ENCODE data around the gene CCDC86. TPM values are rescaled to one million over a fixed set of nuclear protein-coding genes. Genes with fewer than 3 reads are reported as not detected.

CCDC86 gene
- total and polyA plus RNA-seq, 9 of the 15 experiments (the other 6 are each of a cell fraction or from before 2014, with no cell fraction given) = 4.6 to 102 (median 25.2) TPM

DNA sequence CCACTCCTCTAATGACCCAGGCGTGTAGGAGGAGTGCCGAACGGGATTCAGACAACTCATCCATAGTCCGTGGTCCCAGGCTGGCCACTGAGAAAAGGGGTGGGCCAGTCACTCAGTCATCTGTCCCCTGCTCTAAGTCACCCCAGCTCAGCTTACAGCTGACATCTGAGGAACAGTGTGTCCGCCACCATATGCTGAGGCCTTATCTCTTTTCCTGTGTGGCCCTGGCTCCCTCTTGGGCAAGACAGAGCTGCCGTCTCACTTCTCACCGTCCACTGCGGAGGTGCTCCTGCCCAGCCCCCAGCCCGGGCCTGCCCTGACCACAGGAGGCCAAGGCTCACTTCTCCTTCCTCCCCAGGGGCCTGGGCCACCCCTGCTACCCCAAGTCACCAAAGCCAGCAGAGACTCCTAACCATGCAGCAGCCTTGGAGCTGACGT, 6.8 kb downstream of the CCDC86 start (continued):
- TF ChIP-seq, protein P1, sequence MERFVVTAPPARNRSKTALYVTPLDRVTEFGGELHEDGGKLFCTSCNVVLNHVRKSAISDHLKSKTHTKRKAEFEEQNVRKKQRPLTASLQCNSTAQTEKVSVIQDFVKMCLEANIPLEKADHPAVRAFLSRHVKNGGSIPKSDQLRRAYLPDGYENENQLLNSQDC (CRISPR knock-in tag; IDR thresholded peaks at IDR 0.05) = no peak
- TF ChIP-seq SIN3A (IDR thresholded peaks at IDR 0.05; ENCODE audit: borderline replicate concordance in 2 of 2, control insufficient read depth in 1 of 2, low read depth in 2 of 2, low read length in 2 of 2) = no peak
- TF ChIP-seq BHLHE40 (IDR thresholded peaks at IDR 0.05; ENCODE audit: low read length) = peak; percentile 42; the same call in 1 of the 2 replicates
- TF ChIP-seq, protein P2, sequence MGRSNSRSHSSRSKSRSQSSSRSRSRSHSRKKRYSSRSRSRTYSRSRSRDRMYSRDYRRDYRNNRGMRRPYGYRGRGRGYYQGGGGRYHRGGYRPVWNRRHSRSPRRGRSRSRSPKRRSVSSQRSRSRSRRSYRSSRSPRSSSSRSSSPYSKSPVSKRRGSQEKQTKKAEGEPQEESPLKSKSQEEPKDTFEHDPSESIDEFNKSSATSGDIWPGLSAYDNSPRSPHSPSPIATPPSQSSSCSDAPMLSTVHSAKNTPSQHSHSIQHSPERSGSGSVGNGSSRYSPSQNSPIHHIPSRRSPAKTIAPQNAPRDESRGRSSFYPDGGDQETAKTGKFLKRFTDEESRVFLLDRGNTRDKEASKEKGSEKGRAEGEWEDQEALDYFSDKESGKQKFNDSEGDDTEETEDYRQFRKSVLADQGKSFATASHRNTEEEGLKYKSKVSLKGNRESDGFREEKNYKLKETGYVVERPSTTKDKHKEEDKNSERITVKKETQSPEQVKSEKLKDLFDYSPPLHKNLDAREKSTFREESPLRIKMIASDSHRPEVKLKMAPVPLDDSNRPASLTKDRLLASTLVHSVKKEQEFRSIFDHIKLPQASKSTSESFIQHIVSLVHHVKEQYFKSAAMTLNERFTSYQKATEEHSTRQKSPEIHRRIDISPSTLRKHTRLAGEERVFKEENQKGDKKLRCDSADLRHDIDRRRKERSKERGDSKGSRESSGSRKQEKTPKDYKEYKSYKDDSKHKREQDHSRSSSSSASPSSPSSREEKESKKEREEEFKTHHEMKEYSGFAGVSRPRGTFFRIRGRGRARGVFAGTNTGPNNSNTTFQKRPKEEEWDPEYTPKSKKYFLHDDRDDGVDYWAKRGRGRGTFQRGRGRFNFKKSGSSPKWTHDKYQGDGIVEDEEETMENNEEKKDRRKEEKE (IDR thresholded peaks at IDR 0.05; ENCODE audit: borderline replicate concordance in 1 of 2, control insufficient read depth in 1 of 2, low read depth in 2 of 2, low read length in 1 of 2) = no peak
- TF ChIP-seq ZSCAN32 (CRISPR knock-in tag; IDR thresholded peaks at IDR 0.05) = no peak
- no peak for TF ChIP-seq ZNF3 (CRISPR knock-in tag; IDR thresholded peaks at IDR 0.05)
- TF ChIP-seq, protein P3, sequence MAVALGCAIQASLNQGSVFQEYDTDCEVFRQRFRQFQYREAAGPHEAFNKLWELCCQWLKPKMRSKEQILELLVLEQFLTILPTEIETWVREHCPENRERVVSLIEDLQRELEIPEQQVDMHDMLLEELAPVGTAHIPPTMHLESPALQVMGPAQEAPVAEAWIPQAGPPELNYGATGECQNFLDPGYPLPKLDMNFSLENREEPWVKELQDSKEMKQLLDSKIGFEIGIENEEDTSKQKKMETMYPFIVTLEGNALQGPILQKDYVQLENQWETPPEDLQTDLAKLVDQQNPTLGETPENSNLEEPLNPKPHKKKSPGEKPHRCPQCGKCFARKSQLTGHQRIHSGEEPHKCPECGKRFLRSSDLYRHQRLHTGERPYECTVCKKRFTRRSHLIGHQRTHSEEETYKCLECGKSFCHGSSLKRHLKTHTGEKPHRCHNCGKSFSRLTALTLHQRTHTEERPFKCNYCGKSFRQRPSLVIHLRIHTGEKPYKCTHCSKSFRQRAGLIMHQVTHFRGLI (CRISPR knock-in tag; IDR thresholded peaks at IDR 0.05) = no peak
- TF ChIP-seq, protein P4, sequence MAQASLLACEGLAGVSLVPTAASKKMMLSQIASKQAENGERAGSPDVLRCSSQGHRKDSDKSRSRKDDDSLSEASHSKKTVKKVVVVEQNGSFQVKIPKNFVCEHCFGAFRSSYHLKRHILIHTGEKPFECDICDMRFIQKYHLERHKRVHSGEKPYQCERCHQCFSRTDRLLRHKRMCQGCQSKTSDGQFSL (CRISPR knock-in tag; IDR thresholded peaks at IDR 0.05) = no peak
- TF ChIP-seq, protein P4 (tag; IDR thresholded peaks at IDR 0.05) = no peak
- TF ChIP-seq, protein P5, sequence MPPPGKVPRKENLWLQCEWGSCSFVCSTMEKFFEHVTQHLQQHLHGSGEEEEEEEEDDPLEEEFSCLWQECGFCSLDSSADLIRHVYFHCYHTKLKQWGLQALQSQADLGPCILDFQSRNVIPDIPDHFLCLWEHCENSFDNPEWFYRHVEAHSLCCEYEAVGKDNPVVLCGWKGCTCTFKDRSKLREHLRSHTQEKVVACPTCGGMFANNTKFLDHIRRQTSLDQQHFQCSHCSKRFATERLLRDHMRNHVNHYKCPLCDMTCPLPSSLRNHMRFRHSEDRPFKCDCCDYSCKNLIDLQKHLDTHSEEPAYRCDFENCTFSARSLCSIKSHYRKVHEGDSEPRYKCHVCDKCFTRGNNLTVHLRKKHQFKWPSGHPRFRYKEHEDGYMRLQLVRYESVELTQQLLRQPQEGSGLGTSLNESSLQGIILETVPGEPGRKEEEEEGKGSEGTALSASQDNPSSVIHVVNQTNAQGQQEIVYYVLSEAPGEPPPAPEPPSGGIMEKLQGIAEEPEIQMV (tag; conservative IDR thresholded peaks at IDR 0.05; ENCODE audit: low read depth) = no peak
- TF ChIP-seq ZNF76 (CRISPR knock-in tag; IDR thresholded peaks at IDR 0.05; ENCODE audit: borderline replicate concordance) = no peak
- no peak for TF ChIP-seq TGIF2 (CRISPR knock-in tag; IDR thresholded peaks at IDR 0.05)
- TF ChIP-seq PHB (CRISPR knock-in tag; IDR thresholded peaks at IDR 0.05) = no peak
- TF ChIP-seq ZZZ3 (IDR thresholded peaks at IDR 0.05) = no peak
- no peak for TF ChIP-seq ZNF589 (CRISPR knock-in tag; IDR thresholded peaks at IDR 0.05; ENCODE audit: low read depth)
- TF ChIP-seq, protein P6, sequence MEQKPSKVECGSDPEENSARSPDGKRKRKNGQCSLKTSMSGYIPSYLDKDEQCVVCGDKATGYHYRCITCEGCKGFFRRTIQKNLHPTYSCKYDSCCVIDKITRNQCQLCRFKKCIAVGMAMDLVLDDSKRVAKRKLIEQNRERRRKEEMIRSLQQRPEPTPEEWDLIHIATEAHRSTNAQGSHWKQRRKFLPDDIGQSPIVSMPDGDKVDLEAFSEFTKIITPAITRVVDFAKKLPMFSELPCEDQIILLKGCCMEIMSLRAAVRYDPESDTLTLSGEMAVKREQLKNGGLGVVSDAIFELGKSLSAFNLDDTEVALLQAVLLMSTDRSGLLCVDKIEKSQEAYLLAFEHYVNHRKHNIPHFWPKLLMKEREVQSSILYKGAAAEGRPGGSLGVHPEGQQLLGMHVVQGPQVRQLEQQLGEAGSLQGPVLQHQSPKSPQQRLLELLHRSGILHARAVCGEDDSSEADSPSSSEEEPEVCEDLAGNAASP (IDR thresholded peaks at IDR 0.05) = no peak
- no peak for TF ChIP-seq CREBBP (IDR thresholded peaks at IDR 0.05; ENCODE audit: low read depth, low read length)
- no peak for TF ChIP-seq ZNF354B (CRISPR knock-in tag; IDR thresholded peaks at IDR 0.05)
- no peak for TF ChIP-seq KAT2B (IDR thresholded peaks at IDR 0.05; ENCODE audit: low read depth, low read length)
- TF ChIP-seq BCOR (IDR thresholded peaks at IDR 0.05) = no peak
